HepG2 (cell line): ENCODE results near the gene AARSD1. TPM values are rescaled to one million over a fixed set of nuclear protein-coding genes. Genes with fewer than 3 reads are reported as not detected.

Experiments used
- ARNT2 ChIP-seq: sonication (generic); formaldehyde crosslinking; IDR thresholded peaks from 2 replicates; pipeline ENCODE4 v1.8.0; 2022; ENCODE audit warnings: mild to moderate bottlenecking, low read depth, missing genetic modification reagents, moderate library complexity
- E2F2 ChIP-seq: sonication (generic); formaldehyde crosslinking; IDR thresholded peaks from 2 replicates; pipeline ENCODE4 v1.4.0; 2020; ENCODE audit warnings: missing genetic modification reagents, borderline replicate concordance
- FOSL1 ChIP-seq: sonication (generic); formaldehyde crosslinking; IDR thresholded peaks from 2 replicates; pipeline ENCODE4 v1.9.0; 2021; ENCODE audit warnings: missing genetic modification reagents, borderline replicate concordance
- HNRNPLL ChIP-seq: fragments of 200-400 bp; formaldehyde crosslinking; IDR thresholded peaks from 2 replicates; pipeline ENCODE4 v1.6.1; 2017; ENCODE audit warnings: mild to moderate bottlenecking, low read depth, low read length; ENCODE audit not compliant: poor library complexity, severe bottlenecking
- HOMEZ ChIP-seq: IDR thresholded peaks from 2 replicates; pipeline ENCODE4 v1.6.1; 2016; ENCODE audit warnings: low read depth
- KLF13 ChIP-seq: sonication (generic); formaldehyde crosslinking; IDR thresholded peaks from 2 replicates; pipeline ENCODE4 v1.4.0; 2020; ENCODE audit warnings: mild to moderate bottlenecking, missing genetic modification reagents
- NR0B2 ChIP-seq: sonication (generic); formaldehyde crosslinking; IDR thresholded peaks from 2 replicates; pipeline ENCODE4 v1.4.0; 2020; ENCODE audit warnings: mild to moderate bottlenecking, missing genetic modification reagents
- NR1H2 ChIP-seq: sonication (generic); formaldehyde crosslinking; IDR thresholded peaks from 2 replicates; pipeline ENCODE4 v1.8.1; 2022; ENCODE audit warnings: low read depth, missing genetic modification reagents, borderline replicate concordance
- PAWR ChIP-seq: sonication (generic); formaldehyde crosslinking; IDR thresholded peaks from 2 replicates; pipeline ENCODE4 v1.4.0; 2020; ENCODE audit warnings: missing genetic modification reagents, mild to moderate bottlenecking, borderline replicate concordance
- RAD21 ChIP-seq: fragments of 450-650 bp; formaldehyde crosslinking; IDR thresholded peaks from 2 replicates; pipeline ENCODE4 v1.5.0; 2020; ENCODE audit warnings: mild to moderate bottlenecking
- REST ChIP-seq, 2 experiments: IDR thresholded peaks; 2 replicates each; pipeline ENCODE4 v1.6.1; 2011 to 2012; ENCODE audit warnings: low read length in 2 of 2, borderline replicate concordance in 1 of 2, low read depth in 1 of 2, mild to moderate bottlenecking in 1 of 2, moderate library complexity in 1 of 2
- RFX1 ChIP-seq: fragments of 450-650 bp; IDR thresholded peaks from 2 replicates; pipeline ENCODE4 v1.6.1; 2017
- RXRB ChIP-seq: IDR thresholded peaks from 2 replicates; pipeline ENCODE4 v1.6.1; 2016; ENCODE audit warnings: borderline replicate concordance, missing genetic modification reagents, missing compliant biosample characterization
- YEATS2 ChIP-seq: sonication (generic); formaldehyde crosslinking; IDR thresholded peaks from 2 replicates; pipeline ENCODE4 v1.4.0; 2020; ENCODE audit warnings: missing genetic modification reagents, borderline replicate concordance
- ZBTB38 ChIP-seq: sonication (generic); formaldehyde crosslinking; IDR thresholded peaks from 2 replicates; pipeline ENCODE4 v1.5.1; 2020; ENCODE audit warnings: mild to moderate bottlenecking, missing genetic modification reagents
- ZFP82 ChIP-seq: sonication (generic); formaldehyde crosslinking; IDR thresholded peaks from 2 replicates; pipeline ENCODE4 v1.5.1; 2020; ENCODE audit warnings: mild to moderate bottlenecking, missing genetic modification reagents, borderline replicate concordance
- ZFP91 ChIP-seq: sonication (generic); formaldehyde crosslinking; IDR thresholded peaks from 2 replicates; pipeline ENCODE4 v1.9.0; 2022; ENCODE audit warnings: missing genetic modification reagents, mild to moderate bottlenecking, borderline replicate concordance
- ZFYVE20 ChIP-seq: sonication (generic); formaldehyde crosslinking; IDR thresholded peaks from 2 replicates; pipeline ENCODE4 v1.8.0; 2023; ENCODE audit warnings: low read depth, mild to moderate bottlenecking, moderate library complexity, missing genetic modification reagents, borderline replicate concordance
- ZNF546 ChIP-seq: sonication (generic); formaldehyde crosslinking; conservative IDR thresholded peaks from 2 replicates; pipeline ENCODE4 v1.8.1; 2023; ENCODE audit warnings: mild to moderate bottlenecking, missing genetic modification reagents
- ZNF563 ChIP-seq: sonication (generic); formaldehyde crosslinking; IDR thresholded peaks from 2 replicates; pipeline ENCODE4 v1.8.0; 2022; ENCODE audit warnings: mild to moderate bottlenecking, moderate library complexity, missing genetic modification reagents
- polyA plus RNA-seq, 8 experiments: library from polyadenylated mRNA; depleted of rRNA in 3 of 8; stranded (reverse) in 7 of 8; unstranded in 1 of 8; fragments of >200 nt; fragmentation: Illumina TruSeq in 4 of 8; extraction: Trizol in 4 of 8; gene quantifications; 2 replicates each; pipeline versions ENCODE4 v1.2.1 to v1.2.3, GENCODE V29; 2011 to 2016; ENCODE audit warnings: low read depth in 4 of 8, missing spikeins in 1 of 8, mixed read lengths in 1 of 8; ENCODE audit not compliant: insufficient read depth in 1 of 8
- total RNA-seq, 5 experiments: library from RNA; depleted of rRNA; stranded (reverse); fragments of >200 nt; fragmentation: Illumina TruSeq; extraction: Trizol; gene quantifications; 2 replicates each; pipeline ENCODE4 v1.2.3, GENCODE V29; 2016; ENCODE audit warnings: low read depth in 1 of 5

The AARSD1 gene
- total and polyA plus RNA-seq, 2 of the 13 experiments (the other 11 are each of a cell fraction or from before 2014, with no cell fraction given), result 24.7 to 29.3 TPM

GRCh38 chr17:42980766-42981397, 16.6 kb upstream of the AARSD1 start (continued):
- TF ChIP-seq E2F2 (CRISPR knock-in tag) (no peak), RXRB (CRISPR knock-in tag) (peak; percentile 21; the same call in 1 of the 2 replicates), FOSL1 (CRISPR knock-in tag) (no peak), ZBTB38 (peak; percentile 12; the same call in 1 of the 2 replicates), ARNT2 (CRISPR knock-in tag) (peak; percentile 94), HNRNPLL (peak; percentile 99), ZFP82 (peak; percentile 26; the same call in 1 of the 2 replicates), RFX1 (no peak), ZNF546 (0 out of 2 replicates have a peak, but pooled peaks have one; percentile 44), KLF13 (CRISPR knock-in tag) (0 out of 2 replicates have a peak, but pooled peaks have one; percentile 46), PAWR (no peak), NR1H2 (peak; percentile 71), ZFYVE20 (CRISPR knock-in tag) (peak; percentile 76; the same call in 1 of the 2 replicates), ZFP91 (CRISPR knock-in tag) (peak; percentile 86), ZNF563 (CRISPR knock-in tag) (peak; percentile 95), REST (IDR thresholded peaks at IDR 0.05; ENCODE audit: borderline replicate concordance in 1 of 2, low read depth in 1 of 2, low read length in 2 of 2) (peak in 1 of 2 experiments; percentile 22; a peak in 1 of 4 replicates), YEATS2 (0 out of 2 replicates have a peak, but pooled peaks have one; percentile 22), NR0B2 (CRISPR knock-in tag) (peak; percentile 49; the same call in 1 of the 2 replicates), HOMEZ (no peak), RAD21 (CRISPR knock-in tag) (peak; percentile 90)
